SK-N-SH treated with all-trans-retinoic acid at 6 μM for 48 hours (cell line): Measurements from ENCODE around the gene SPG7.

Experiments
- ATAC-seq: fragments of 200-7000 bp; cut with Tn5 transposase; 3 replicates; pipeline ENCODE4 v1.9.1; 2020; ENCODE audit warnings: mild to moderate bottlenecking, moderate library complexity
- ARNTL ChIP-seq: fragments of 450-650 bp; formaldehyde crosslinking; IDR thresholded peaks from 2 replicates; pipeline ENCODE4 v1.5.0; 2020; ENCODE audit warnings: low read depth, mild to moderate bottlenecking, moderate library complexity, borderline replicate concordance
- BACH2 ChIP-seq: fragments of 250-450 bp; sonication (Bioruptor Pico); IDR thresholded peaks from 2 replicates; pipeline ENCODE4 v1.9.0; 2021; ENCODE audit warnings: mild to moderate bottlenecking, borderline replicate concordance
- CREB5 ChIP-seq: fragments of 250-450 bp; sonication (Bioruptor Pico); IDR thresholded peaks from 2 replicates; pipeline ENCODE4 v1.5.1; 2020; ENCODE audit warnings: low read depth, mild to moderate bottlenecking, moderate library complexity
- CSDC2 ChIP-seq: fragments of 250-450 bp; sonication (Bioruptor Pico); IDR thresholded peaks from 2 replicates; pipeline ENCODE4 v1.5.0; 2020; ENCODE audit warnings: mild to moderate bottlenecking, moderate library complexity
- CSRNP3 ChIP-seq: fragments of 250-450 bp; sonication (Bioruptor Pico); IDR thresholded peaks from 2 replicates; pipeline ENCODE4 v1.5.1; 2021; ENCODE audit warnings: mild to moderate bottlenecking, moderate library complexity
- ESRRG ChIP-seq: fragments of 250-450 bp; sonication (Bioruptor Pico); IDR thresholded peaks from 2 replicates; pipeline ENCODE4 v1.6.1; 2021; ENCODE audit warnings: mild to moderate bottlenecking
- GLIS3 ChIP-seq: fragments of 250-450 bp; sonication (Bioruptor Pico); IDR thresholded peaks from 2 replicates; pipeline ENCODE4 v1.5.0; 2020; ENCODE audit warnings: mild to moderate bottlenecking, moderate library complexity
- ISL1 ChIP-seq: fragments of 250-450 bp; sonication (Bioruptor Pico); IDR thresholded peaks from 2 replicates; pipeline ENCODE4 v2.1.2; 2022; ENCODE audit warnings: mild to moderate bottlenecking, moderate library complexity
- OSR1 ChIP-seq: fragments of 250-450 bp; sonication (Bioruptor Pico); IDR thresholded peaks from 2 replicates; pipeline ENCODE4 v1.8.0; 2022; ENCODE audit warnings: moderate library complexity, mild to moderate bottlenecking, inconsistent platforms
- PATZ1 ChIP-seq: fragments of 250-450 bp; sonication (Bioruptor Pico); IDR thresholded peaks from 2 replicates; pipeline ENCODE4 v1.8.0; 2020; ENCODE audit warnings: mild to moderate bottlenecking, moderate library complexity, borderline replicate concordance
- POU6F1 ChIP-seq: fragments of 250-450 bp; sonication (Bioruptor Pico); IDR thresholded peaks from 2 replicates; pipeline ENCODE4 v1.8.0; 2021; ENCODE audit warnings: low read depth, mild to moderate bottlenecking, moderate library complexity, borderline replicate concordance
- PPARA ChIP-seq: fragments of 250-450 bp; sonication (Bioruptor Pico); IDR thresholded peaks from 2 replicates; pipeline ENCODE4 v1.5.0; 2020; ENCODE audit warnings: mild to moderate bottlenecking, borderline replicate concordance
- RARB ChIP-seq: fragments of 250-450 bp; sonication (Bioruptor Pico); IDR thresholded peaks from 2 replicates; pipeline ENCODE4 v1.8.0; 2021; ENCODE audit warnings: mild to moderate bottlenecking, moderate library complexity
- SNAI2 ChIP-seq: fragments of 250-450 bp; sonication (Bioruptor Pico); IDR thresholded peaks from 2 replicates; pipeline ENCODE4 v1.5.0; 2020; ENCODE audit warnings: mild to moderate bottlenecking, moderate library complexity
- TCF4 ChIP-seq: fragments of 250-450 bp; sonication (Bioruptor Pico); IDR thresholded peaks from 2 replicates; pipeline ENCODE4 v1.8.0; 2021; ENCODE audit warnings: mild to moderate bottlenecking, moderate library complexity, borderline replicate concordance
- TOX ChIP-seq: fragments of 250-450 bp; sonication (Bioruptor Pico); IDR thresholded peaks from 2 replicates; pipeline ENCODE4 v1.8.0; 2021; ENCODE audit warnings: mild to moderate bottlenecking, moderate library complexity, borderline replicate concordance
- TSHZ2 ChIP-seq: fragments of 250-450 bp; sonication (Bioruptor Pico); IDR thresholded peaks from 2 replicates; pipeline ENCODE4 v1.5.0; 2020; ENCODE audit warnings: mild to moderate bottlenecking, moderate library complexity
- ZC3H10 ChIP-seq: fragments of 250-450 bp; sonication (Bioruptor Pico); IDR thresholded peaks from 2 replicates; pipeline ENCODE4 v1.5.1; 2021; ENCODE audit warnings: mild to moderate bottlenecking, moderate library complexity
- ZFP3 ChIP-seq: fragments of 250-450 bp; sonication (Bioruptor Pico); IDR thresholded peaks from 2 replicates; pipeline ENCODE4 v1.5.0; 2020; ENCODE audit warnings: mild to moderate bottlenecking, moderate library complexity
- ZNF70 ChIP-seq: fragments of 450-650 bp; formaldehyde crosslinking; IDR thresholded peaks from 2 replicates; pipeline ENCODE4 v1.5.0; 2020; ENCODE audit warnings: mild to moderate bottlenecking, moderate library complexity
- ZNF8 ChIP-seq: fragments of 450-650 bp; formaldehyde crosslinking; IDR thresholded peaks from 2 replicates; pipeline ENCODE4 v1.5.0; 2020; ENCODE audit warnings: mild to moderate bottlenecking, moderate library complexity

Gene SPG7

GRCh38 chr16:89491238-89491869 is 16.8 kb upstream of the SPG7 start:
- ATAC-seq, result peak; percentile 16
- no peak for TF ChIP-seq CSDC2 (CRISPR knock-in tag)
- no peak for TF ChIP-seq CSRNP3 (CRISPR knock-in tag)
- TF ChIP-seq PPARA, result no peak
- no peak for TF ChIP-seq POU6F1 (CRISPR knock-in tag)
- TF ChIP-seq PATZ1, result no peak
- TF ChIP-seq ZNF8 (CRISPR knock-in tag), result no peak
- no peak for TF ChIP-seq TSHZ2
- no peak for TF ChIP-seq TCF4 (CRISPR knock-in tag)
- TF ChIP-seq ZC3H10, result no peak
- TF ChIP-seq OSR1, result no peak
- TF ChIP-seq BACH2 (CRISPR knock-in tag), result no peak
- TF ChIP-seq GLIS3 (CRISPR knock-in tag), result no peak
- TF ChIP-seq ISL1, result no peak
- TF ChIP-seq, all 23 proteins: peak for 0

GRCh38 chr16:89491974-89492687 is 16.1 kb upstream of the SPG7 start:
- no peak for ATAC-seq
- TF ChIP-seq CREB5 (CRISPR knock-in tag) (no peak), ZNF8 (CRISPR knock-in tag) (no peak), CSDC2 (CRISPR knock-in tag) (no peak), OSR1 (no peak), ZC3H10 (no peak), POU6F1 (CRISPR knock-in tag) (no peak), ESRRG (CRISPR knock-in tag) (no peak), ZNF70 (CRISPR knock-in tag) (no peak), ARNTL (CRISPR knock-in tag) (no peak), RARB (CRISPR knock-in tag) (no peak), SNAI2 (CRISPR knock-in tag) (no peak), TSHZ2 (no peak), ZFP3 (CRISPR knock-in tag) (no peak), TOX (no peak), BACH2 (CRISPR knock-in tag) (no peak), GLIS3 (CRISPR knock-in tag) (no peak), PATZ1 (no peak)
